Stimulated activated CD8-positive, alpha-beta memory T cell treated with anti-CD3 and anti-CD28 coated beads, Interleukin-12 subunit alpha, Interleukin-12 subunit beta, amount 100 ng/mL, for 24 hours (primary cell): ENCODE measurements around the gene CAPN11.
"Not testable (repeated sequence)": the region's sequence is repeated elsewhere in the genome, so short reads cannot be mapped to it uniquely, and the experiment has no call there.

Experiments
- DNase-seq: peaks from one replicate; pipeline ENCODE4 v3.0.0-alpha.2; 2020; ENCODE audit errors: extremely low read depth

The CAPN11 gene

DNA sequence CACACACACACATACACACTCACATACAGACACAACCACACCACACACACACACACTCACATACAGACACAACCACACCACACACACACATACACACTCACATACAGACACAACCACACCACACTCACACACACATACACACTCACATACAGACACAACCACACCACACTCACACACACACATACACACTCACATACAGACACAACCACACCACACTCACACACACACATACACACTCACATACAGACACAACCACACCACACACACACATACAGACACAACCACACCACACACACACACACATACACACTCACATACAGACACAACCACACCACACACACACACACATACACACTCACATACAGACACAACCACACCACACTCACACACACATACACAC is 23.2 kb downstream of the CAPN11 start:
- DNase-seq = not testable (repeated sequence)

DNA sequence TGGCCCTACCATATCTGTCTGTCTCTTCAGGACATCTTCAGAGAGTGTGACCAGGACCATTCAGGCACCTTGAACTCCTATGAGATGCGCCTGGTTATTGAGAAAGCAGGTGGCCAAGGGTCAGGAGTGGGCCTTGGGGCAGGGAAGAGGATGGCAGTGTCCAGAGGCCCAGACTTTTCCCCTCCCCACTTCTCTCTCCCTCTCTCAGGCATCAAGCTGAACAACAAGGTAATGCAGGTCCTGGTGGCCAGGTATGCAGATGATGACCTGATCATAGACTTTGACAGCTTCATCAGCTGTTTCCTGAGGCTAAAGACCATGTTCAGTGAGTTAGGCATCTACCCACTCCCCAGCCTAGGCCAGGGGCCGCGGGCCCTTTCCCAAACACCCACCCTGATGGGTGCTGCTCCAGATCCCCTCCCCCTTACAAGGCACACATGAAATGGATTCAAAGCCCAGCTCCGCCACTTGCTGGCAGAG is 24.3 kb downstream of the CAPN11 start:
- DNase-seq = no peak

DNA sequence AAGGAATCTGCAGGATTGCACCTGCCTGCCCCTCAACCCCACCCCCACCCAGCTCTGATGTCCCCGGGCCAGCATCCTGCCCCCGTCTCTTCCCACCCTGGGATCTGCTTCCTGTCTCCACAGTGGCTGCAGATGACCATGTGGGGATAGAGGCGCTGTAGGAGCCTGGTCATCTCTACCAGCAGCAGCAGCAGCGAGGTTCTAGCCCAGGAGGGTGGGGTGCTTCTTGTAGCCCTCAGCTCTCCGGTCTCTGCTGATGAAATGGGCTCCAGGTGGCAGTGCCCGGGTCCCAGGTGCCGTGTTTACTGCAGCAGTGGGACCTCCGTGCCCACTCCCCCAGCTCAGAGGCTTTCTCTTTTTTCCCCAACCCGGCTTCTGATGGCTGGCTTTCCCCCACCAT is 25.2 kb downstream of the CAPN11 start:
- DNase-seq = no peak

DNA sequence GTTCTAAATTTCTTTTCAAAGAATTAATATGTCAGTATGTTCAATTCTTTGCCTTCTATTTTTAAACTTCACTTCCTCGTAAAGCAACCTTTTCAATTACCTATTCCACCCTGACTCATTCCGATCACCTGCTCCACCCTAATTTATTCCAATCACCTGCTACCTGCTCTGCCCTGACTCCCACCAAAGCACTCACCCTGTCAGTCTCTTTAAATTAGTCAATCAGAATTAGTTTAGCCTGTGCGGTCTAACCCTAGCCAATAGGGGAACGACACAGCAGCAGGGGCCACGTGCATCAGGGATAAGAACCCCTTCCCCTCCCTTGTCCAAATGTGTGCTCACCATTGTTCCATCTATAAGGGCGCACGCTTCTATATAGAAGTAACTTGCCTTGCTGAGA is 26.7 kb downstream of the CAPN11 start:
- not testable (repeated sequence) for DNase-seq

DNA sequence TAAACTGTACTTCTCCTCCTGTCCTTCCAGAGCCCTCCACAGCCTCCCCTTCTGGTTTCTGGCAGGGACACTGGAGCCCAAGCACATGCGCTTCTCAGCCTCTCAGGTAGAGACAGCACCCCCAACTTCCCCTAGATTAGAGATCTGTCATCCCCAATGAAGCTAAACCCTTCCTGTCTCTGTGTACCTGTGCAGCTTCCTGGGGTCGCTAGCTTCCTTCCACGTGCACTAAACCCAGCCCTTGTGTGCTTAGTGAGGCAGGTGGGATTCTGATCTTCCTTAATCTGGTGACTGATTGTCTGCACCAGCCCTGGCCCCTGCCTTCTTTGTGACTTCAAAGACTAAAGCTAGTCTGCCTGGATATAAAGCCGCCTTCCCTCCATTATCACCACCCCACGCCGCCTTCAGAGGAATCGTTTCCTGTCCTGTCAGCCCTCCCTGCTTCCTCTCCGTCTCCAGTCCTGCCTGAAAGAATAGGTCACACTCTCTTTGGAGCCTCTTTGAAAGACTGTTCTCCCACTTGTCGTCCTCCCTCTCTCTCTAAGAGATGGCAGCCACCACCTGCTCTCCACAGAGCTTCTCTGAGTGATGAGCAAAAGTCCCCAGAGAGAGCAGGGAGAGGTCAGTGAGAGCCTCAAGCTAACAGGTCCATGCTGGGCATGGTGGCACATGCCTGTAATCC is 27.5 kb downstream of the CAPN11 start:
- no peak for DNase-seq

DNA sequence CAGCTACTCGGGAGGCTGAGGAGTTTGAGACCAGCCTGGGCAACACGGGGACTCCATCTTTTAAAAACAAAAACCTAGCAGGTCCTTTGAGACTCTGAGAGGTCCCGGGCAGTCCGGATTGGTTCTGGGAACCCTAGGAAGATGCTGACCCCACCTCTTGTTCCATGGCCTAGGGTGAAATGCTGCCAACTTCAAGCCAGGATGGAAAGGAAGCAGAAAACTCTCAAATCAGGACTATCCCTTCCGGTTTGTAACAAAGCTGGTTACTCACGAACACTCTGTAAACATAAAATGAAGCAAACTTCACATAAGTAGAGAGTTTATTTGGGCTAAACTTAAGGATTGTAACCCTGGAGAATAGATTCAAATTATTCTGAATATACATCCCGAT is 28.0 kb downstream of the CAPN11 start:
- DNase-seq = no peak

DNA sequence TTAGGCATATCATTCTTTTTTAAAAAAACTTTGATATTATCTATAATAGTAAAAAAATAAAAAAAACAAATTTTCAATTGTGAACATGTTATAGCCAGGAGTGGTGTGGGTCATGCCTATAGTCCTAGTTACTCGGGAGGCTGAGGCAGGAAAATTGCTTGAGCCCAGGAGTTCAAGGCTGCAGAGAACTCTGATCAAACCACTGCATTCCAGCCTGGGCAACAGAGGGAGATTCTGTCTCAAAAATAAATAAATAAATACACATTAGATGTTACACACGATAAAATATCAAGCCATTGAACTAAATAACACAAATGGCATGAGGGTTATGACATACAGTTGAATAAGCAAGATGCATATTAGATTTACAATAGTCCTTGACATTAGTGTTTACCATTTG is 30.2 kb downstream of the CAPN11 start:
- DNase-seq = no peak

DNA sequence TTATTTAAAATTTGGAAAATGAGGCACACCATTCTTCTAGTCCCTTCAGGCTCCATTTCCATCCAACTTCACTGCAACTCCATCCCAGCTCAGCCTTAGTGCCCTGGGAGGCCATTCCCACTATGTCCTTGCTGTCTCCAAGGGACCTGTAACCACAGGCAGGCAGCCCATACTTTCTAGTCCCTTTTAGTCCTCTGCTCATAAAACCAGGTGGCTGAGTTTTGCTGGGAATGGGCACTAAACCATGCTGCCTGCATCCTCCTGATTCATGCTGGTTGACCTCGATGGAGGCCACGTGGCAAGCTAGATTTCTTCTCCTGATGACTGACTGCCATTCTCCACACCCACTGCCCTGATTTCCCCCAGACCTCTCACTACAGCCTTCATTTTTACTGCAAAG is 30.6 kb downstream of the CAPN11 start:
- DNase-seq = no peak

DNA sequence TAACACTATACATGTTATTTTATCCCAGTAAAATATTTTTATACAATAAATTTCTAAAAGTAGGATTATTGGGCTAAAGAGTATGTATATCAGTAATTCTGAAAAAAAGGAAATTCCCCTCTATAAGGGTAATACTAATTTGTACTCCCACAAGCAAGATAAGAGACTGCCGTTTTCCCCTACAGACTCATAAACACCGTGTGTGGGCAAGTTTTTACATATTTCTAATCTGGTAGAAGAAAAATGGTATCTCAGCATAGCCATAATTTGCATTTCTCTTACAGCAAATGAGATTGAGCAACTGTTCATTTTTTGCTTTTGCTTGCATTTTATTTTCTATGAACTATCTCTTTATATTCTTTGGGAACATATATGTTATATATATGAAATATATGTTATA is 32.1 kb downstream of the CAPN11 start:
- DNase-seq = no peak

DNA sequence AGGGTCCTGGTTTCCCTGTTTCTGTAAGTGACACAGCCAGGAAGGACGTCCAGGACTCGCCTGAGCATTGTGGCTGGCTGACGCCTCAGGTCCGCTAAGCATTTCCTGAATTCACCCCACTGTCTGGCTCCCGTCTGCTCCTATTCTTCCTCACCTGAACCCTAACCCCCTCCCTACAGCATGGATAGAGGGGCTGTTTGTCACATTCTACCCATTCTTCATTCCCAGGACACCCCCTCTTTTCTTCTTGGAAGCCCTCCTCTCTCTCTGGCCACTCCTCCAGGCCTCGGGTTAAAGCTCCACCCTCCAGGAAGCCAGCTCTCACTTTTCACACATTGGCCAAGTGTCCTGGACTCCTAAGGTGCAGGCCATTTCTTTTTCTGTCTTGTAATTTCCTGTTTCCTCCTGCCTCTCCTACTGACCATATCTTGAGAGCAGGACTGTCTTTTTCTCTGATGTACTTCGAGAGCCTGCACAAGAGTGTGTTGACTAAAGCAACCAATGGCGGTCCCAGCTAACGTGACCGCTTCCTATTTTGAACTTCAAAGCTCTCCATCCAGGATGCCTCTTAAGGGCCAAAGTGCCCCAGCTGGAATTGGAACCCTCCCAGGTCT is 33.9 kb downstream of the CAPN11 start:
- no peak for DNase-seq

DNA sequence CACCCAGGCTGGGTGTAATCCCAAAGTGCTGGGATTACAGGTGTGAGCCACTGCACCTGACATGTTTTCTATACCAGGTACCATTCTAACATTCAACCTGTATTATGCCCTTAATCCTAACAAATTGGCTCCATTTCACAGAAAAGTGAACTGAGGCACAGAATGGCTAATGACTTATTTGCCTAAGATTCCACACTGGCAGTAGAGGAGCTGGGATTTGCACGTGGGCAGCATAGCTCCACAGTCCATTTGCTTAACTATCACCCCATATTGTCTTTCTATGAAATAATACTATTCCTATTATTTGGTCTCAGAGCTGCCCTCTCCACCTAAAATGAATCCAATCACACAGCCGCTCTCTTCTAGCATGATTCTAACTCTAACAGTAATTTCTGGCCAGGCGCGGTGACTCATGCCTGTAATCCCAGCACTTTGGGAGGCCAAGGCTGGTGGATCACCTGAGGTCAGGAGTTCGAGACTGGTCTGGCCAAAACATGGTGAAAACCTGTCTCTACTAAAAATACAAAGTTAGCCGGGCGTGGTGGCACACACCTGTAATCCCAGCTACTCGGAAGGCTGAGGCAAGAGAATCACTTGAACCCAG is 34.8 kb downstream of the CAPN11 start:
- DNase-seq = no peak

DNA sequence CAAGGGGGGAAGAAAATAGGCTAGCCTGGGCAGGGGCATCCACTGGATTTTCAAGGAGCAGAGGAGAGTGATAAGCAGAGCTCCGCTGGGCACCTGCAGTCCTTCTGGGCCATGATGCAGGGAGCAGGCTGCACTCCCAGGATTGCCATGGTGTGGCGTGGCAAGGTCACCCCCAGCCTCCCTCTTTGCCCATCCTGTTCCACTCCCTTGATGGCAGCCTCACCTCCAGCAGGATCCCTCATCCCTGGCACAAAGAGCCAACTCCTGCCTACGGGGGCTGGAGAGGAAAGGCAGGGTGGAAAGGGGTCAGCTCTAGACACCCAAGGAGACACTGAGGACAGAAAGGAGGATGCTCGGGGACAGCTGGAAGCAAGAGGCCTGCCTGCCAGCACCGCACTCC is 35.7 kb downstream of the CAPN11 start:
- DNase-seq = no peak

DNA sequence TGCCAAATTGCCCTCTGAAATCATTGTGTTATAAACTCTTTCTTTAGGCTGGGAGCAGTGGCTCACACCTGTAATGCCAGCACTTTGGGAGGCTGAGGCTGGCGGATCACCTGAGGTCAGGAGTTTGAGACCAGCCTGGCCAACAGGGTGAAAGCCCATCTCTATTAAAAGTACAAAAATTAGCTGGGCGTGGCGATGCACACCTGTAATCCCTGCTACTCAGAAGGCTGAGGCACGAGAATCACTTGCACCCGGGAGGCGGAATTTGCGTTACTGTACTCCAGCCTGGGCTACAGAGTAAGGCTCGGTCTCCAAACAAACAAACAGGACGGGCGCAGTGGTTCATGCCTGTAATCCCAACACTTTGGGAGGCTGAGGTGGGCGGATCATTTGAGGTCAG is 37.7 kb downstream of the CAPN11 start:
- not testable (repeated sequence) for DNase-seq

DNA sequence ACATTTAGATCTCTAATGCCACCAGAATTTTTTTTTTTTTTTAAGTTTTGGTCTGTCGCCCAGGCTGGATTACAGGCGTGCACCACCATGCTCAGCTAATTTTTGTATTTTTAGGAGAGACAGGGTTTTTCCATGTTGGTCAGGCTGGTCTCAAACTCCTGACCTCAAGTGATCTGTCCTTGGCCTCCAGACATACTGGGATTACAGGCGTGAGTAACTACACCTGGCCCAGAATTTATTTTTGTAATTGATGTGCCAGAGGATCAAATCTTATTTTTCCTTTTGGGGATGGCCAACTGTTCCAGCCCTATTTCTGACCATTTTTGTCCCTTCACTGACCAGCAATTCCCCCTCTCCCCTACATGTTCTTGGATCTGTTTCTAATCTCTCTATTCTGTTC is 40.1 kb downstream of the CAPN11 start:
- DNase-seq = no peak

DNA sequence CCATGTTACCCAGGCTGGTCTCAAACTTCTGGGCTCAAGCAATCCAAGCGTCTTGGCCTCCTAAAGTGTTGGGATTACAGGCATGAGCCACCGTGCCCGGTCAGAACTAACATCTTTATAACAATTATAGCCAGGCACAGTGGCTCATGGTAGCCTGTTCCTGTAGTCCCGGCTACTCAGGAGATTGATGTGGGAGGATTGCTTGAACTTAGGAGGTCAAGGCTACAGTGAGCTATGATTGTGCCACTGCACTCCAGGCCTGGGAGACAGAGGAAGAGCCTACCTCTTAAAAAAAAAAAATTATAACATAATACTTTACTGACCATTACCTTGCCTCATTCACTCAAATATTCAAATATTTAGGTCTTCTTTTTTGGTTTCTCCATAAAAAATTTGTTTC is 41.3 kb downstream of the CAPN11 start:
- no peak for DNase-seq

DNA sequence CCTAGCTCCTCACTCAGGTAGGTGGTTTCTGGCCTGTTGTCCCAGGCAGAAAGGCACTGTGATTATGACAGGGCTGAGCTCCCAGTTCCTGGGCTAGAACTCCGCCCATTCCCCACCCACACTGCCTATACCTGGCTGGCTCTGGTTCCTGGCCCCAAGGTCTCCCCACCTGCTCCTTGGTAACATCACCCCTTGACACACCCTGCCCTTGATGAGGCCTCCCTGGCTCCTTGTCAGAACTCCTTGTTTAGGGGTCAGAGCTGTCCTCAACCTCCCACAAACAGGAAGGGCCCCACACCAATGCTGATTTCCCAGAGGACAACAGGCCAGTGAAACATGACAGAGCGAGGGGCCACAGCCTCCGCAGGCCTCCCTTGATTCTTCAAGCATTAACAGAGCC is 42.6 kb downstream of the CAPN11 start:
- DNase-seq = no peak

DNA sequence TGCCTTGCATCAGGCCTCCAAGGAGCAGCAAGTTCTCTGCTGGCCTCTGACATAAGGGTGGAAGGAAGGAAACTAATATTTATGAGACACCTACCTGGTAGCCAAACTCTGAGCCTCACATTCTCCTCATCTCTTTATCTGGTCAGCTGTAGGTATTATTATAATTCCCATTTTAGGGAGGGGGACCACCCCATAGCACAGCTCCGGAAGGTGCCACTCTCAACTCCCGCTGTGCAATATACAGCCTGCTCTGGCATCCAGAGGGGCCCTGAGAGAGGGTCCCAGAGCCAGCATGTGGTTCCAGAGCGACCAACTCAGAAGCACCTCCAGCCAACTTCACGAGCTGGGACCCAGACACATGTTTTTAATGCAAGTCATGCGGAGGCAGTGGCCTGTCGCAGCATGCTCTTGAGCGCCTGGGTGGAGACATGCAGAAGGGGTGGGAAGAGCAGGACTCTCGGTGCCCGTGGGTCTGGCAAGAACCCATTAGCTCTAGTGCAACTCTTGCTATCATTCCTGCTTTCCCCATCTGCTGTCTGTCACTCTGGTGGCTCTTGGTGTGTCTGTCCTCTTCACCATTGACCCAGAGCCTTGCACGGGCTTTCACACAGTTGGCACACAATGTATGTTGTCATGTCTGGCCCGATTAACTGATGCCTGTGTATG is 43.2 kb downstream of the CAPN11 start:
- DNase-seq = no peak

DNA sequence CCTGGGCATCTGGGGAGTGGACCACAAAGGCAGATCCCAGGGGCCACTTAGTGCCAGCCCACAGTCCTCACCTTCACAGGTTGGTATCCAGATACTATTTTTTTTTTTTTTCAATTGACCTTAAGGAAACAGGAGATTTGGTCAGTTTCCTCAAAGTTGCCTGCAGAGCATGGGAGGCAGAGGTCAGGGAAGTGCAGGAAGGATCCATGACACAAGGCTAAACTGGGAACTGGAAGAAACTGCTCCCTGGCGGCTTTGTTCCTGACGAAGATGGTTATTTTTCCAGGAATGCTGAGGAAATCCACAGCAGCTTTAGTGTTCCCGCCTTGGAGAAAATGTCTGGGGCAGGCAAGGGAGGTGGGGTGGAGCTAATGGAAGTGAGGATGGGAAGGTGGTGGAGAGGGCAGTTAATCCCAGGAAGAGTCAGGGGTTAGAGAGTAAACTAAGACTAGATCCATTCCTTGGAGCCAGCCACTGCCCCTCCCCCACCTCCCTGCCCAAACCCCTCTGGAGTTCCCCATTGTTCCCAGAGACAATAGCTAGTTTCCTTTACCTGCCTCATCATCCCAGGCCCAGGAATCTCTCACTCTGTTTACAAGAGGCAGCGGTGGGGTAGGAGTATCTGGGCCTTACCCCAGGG is 43.8 kb downstream of the CAPN11 start:
- DNase-seq = no peak

DNA sequence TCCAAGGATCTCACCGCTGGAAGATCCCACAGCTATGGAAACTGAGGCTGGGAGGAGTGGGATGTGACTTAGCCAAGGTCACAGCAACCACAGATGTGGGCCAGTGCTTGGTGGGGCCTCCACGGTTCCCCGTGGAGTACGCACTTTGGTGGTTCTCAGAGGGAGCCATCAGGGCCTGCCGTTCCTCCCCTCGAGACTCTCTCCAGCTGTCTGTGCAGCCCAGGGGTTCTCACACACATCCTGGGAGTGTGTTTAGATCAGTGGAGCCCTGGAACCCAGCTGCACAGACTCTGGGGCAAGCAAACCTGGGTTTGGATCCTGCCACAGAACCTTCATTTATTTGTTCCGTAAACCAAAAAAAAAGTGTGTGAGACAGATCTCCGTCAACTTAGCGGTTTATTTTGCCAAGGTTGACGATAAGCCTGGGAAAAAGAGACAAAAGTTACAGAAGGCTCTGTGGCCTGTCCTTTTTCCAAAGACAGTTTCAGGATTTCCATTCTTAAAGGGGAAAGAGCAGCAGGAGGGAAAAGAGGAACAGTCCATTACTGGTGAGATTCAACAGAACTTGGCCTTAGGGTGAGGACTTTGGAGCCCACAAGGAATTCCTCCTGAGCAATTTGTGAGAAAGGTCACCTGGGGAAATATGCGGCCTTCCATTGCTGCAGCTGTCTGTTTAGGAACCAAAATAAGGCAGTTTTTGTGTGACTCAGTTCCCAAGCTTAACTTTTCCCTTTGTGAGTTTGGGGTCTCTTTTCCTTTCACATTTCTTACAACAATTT is 44.5 kb downstream of the CAPN11 start:
- no peak for DNase-seq

DNA sequence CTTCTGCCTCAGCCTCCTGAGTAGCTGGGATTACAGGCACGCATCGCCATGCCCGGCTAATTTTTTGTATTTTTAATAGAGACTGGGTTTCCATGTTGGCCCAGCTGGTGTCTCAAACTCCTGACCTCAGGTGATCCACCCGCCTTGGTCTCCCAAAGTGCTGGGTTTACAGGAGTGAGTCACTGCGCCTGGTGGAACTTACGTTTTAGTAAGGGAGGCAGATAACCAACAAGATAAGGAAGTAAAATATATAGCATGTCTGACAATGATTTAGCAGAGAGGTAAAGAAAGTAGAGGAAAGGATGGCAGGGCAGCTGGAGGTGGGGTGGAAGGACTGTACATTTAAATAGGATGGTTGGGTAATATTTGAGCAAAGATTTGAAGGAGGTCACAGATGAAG is 45.3 kb downstream of the CAPN11 start:
- no peak for DNase-seq

DNA sequence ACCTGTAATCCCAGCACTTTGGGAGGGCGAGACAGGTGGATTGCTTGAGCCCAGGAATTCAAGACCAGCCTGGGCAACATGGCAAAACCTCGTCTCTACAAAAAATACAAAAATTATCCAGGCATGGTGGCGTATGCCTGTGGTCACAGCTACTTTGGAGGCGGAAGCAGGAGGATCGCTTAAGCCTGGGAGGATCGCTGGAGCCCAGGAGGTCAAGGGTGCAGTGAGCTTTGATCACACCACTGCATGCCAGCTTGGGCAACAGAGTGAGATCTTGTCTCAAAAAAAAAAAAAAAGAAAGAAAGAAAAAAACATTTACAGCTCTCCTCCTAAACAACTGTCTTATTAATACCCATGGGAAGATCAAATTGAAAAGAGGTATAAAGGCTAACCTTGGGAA is 49.3 kb downstream of the CAPN11 start:
- no peak for DNase-seq

DNA sequence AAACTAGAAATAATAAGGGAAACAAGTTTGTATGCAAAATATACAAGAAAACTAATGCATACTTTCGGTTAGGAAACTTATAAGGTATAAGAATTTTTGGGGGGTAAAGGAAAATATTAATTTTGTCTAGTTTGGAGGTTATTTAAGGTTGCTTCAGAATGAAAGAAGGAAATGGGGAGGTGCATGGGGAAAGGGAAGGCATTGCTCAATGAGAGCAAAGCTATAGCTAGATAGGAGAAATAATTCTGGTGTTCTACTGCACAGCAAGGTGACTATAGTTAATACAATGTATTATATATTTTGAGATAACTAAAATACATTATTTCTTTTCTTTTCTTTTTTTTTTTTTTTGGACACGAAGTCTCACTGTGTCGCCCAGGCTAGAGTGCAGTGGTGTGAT is 52.7 kb downstream of the CAPN11 start:
- no peak for DNase-seq
